ENCODE measurements around the gene CFAP20.
"Not testable (repeated sequence)": the region's sequence is repeated elsewhere in the genome, so short reads cannot be mapped to it uniquely, and the experiment has no call there.

CFAP20 gene

GRCh38 chr16:58096249-58096648 is 32.9 kb downstream of the CFAP20 start:
- no peak for DNase-seq (ENCODE audit: low read depth)

- not testable (repeated sequence) for DNase-seq (ENCODE audit: low read depth)
These were observed 33.6 kb downstream of the CFAP20 start for GRCh38 chr16:58095575-58095960.

DNA sequence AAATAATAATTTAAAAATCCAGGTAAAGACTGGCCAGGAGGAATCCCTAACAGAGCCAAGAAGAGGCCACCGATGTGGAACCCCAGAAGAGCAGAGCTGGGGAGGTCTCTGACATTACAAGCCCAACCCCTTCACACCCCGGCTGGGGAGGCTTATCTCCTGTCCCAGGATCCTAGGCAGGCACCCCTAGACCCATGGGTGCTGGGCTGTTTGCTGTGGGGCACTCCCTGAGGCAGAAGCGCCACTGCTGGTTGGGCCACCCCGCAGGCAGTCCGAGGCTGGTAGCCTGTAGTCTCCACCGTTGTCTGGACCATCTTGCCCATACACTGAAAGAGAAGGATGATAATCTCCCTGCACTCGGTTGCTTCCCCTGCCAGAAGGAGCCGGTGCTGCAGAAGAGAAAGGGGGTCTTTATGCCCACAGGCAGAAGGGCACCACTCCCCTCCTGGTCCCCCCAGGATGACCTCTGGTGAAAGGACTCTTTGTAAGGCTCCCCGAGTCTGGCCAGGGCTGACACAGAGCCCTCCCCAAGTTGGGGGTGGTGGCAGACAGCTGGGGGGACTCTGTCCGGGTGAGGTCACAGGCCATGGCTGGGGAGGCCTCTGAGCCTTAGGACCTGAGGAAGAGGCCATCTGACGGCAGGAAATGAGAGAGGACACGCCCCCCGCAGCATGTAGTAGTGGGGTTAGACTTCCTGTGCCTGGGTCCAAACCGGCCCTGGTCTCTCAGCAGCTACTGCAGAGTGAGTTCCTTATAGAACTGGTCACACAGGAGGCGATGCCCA is 34.2 kb downstream of the CFAP20 start:
- no peak for DNase-seq (ENCODE audit: low read depth)

- no peak for DNase-seq (ENCODE audit: low read depth)
These were observed 35.2 kb downstream of the CFAP20 start for GRCh38 chr16:58094026-58094425.

GRCh38 chr16:58090396-58090795 is 38.8 kb downstream of the CFAP20 start:
- not testable (repeated sequence) for DNase-seq (ENCODE audit: low read depth)

- no peak for DNase-seq (ENCODE audit: low read depth)
These were observed 41.1 kb downstream of the CFAP20 start for GRCh38 chr16:58088091-58088490.

GRCh38 chr16:58087209-58087913 is 41.8 kb downstream of the CFAP20 start:
- no peak for DNase-seq (ENCODE audit: low read depth)

- no peak for DNase-seq (ENCODE audit: low read depth)
These were observed 42.6 kb downstream of the CFAP20 start for GRCh38 chr16:58086381-58087208.

- no peak for DNase-seq (ENCODE audit: low read depth)
These were observed 43.5 kb downstream of the CFAP20 start for GRCh38 chr16:58085584-58086251.

GRCh38 chr16:58085171-58085570 is 44.0 kb downstream of the CFAP20 start:
- no peak for DNase-seq (ENCODE audit: low read depth)

DNA sequence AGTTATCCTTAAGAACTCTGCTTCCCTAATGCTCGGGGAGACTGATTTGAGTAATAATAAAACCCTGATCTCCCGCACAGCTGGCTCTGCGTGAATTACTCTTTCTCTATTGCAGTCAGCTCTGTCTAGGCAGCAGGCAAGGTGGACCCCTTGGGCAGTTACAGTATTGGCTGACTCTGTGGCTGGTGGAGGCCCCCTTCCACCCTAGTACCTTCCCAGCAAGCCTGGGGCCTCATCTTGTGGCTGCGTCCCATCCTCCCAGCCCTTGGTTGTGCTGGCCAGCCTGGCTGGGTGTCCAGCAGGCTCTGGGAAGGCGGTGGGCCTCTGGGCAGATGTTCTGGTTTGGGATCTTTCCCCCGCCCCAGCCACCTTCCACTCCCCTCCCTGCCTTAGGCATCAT is 44.5 kb downstream of the CFAP20 start:
- no peak for DNase-seq (ENCODE audit: low read depth)

GRCh38 chr16:58082381-58082780 is 46.8 kb downstream of the CFAP20 start:
- no peak for DNase-seq (ENCODE audit: low read depth)

DNA sequence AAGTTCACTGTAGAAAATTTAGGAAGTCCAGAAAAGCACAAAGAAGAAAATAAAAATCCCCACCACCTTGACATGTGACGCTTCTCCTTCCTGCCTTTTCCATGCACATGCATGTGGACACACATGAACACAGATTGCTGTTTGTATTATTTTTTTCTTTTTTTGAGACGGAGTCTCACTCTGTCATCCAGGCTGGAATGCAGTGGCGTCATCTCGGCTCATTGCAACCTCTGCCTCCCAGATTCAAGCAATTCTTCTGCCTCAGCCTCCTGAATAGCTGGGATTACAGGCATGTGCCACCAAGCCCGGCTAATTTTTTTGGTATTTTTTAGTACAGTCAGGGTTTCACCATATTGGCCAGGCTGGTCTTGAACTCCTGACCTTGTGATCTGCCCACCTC is 48.5 kb downstream of the CFAP20 start:
- DNase-seq (ENCODE audit: low read depth): not testable (repeated sequence)

GRCh38 chr16:58077796-58078195 is 51.4 kb downstream of the CFAP20 start:
- no peak for DNase-seq (ENCODE audit: low read depth)

DNA sequence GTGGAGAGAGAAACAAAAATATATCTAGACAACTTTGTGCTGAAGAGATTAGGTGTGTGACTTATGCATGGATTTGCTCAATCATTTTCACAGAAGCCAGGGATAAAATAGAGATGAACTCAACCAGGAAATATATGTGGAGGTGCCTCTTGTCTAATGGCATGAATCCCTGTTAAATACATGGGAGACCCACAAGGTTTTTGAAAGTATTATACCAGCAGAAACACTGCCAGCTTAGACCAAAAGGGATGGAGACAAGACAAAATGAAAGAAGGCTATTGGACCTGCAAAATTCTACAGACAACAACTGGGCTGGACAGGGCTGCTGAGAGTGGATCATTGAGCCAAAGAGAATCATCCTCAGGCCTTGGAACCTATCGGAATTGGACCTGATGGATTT is 52.7 kb downstream of the CFAP20 start:
- no peak for DNase-seq (ENCODE audit: low read depth)

GRCh38 chr16:58074657-58075056 is 54.5 kb downstream of the CFAP20 start:
- DNase-seq (ENCODE audit: low read depth): no peak

GRCh38 chr16:58073086-58073485 is 56.1 kb downstream of the CFAP20 start:
- DNase-seq (ENCODE audit: low read depth): not testable (repeated sequence)

GRCh38 chr16:58072134-58072533 is 57.0 kb downstream of the CFAP20 start:
- not testable (repeated sequence) for DNase-seq (ENCODE audit: low read depth)

GRCh38 chr16:58070585-58070984 is 58.6 kb downstream of the CFAP20 start:
- no peak for DNase-seq (ENCODE audit: low read depth)
